CD14-positive monocyte (primary cell): ENCODE results near the gene EEF1AKMT1. TPM values are rescaled to one million over a fixed set of nuclear protein-coding genes. Genes with fewer than 3 reads are reported as not detected.

Source experiments
- DNase-seq, 3 donors: peaks; one replicate each; pipeline ENCODE4 v3.0.0-alpha.2; 2011 to 2022
- H2AFZ ChIP-seq: 2 replicates; pipeline ENCODE4 v1.6.0; 2012; ENCODE audit warnings: mild to moderate bottlenecking, low read depth, low read length, inconsistent platforms; ENCODE audit not compliant: insufficient read depth, poor library complexity, severe bottlenecking
- H3K27ac ChIP-seq, 2 donors: 1 replicate in 1 of 2; 2 replicates in 1 of 2; pipeline ENCODE4 v1.5.1; 2012 to 2013; ENCODE audit warnings: low read length in 2 of 2, control low read depth in 1 of 2, inconsistent platforms in 1 of 2, low read depth in 1 of 2, mild to moderate bottlenecking in 1 of 2
- H3K27me3 ChIP-seq, 2 donors: one replicate each; pipeline versions ENCODE4 v1.6.0 to v1.6.1; 2011 to 2013; ENCODE audit warnings: low read length in 2 of 2; ENCODE audit not compliant: control insufficient read depth in 2 of 2, insufficient read depth in 2 of 2
- H3K36me3 ChIP-seq, 2 donors: replicated peaks in 1 of 2; 1 replicate in 1 of 2; 2 replicates in 1 of 2; pipeline versions ENCODE4 v1.5.1 to v1.6.1; 2012 to 2013; ENCODE audit warnings: low read length in 2 of 2, control low read depth in 1 of 2, inconsistent platforms in 1 of 2, mild to moderate bottlenecking in 1 of 2; ENCODE audit not compliant: insufficient read depth in 2 of 2, control insufficient read depth in 1 of 2
- H3K4me1 ChIP-seq, 2 donors: 1 replicate in 1 of 2; 2 replicates in 1 of 2; pipeline versions ENCODE4 v1.5.1 to v1.6.1; 2012 to 2013; ENCODE audit warnings: low read length in 2 of 2, control low read depth in 1 of 2, inconsistent platforms in 1 of 2, mild to moderate bottlenecking in 1 of 2, moderate library complexity in 1 of 2; ENCODE audit not compliant: insufficient read depth in 2 of 2, control insufficient read depth in 1 of 2
- H3K4me2 ChIP-seq: replicated peaks from 2 replicates; pipeline ENCODE3; 2012; ENCODE audit warnings: low read length, moderate library complexity, mild to moderate bottlenecking; ENCODE audit not compliant: poor library complexity, severe bottlenecking; ENCODE audit errors: extremely low read depth
- H3K4me3 ChIP-seq, 3 experiments: fragments of 200-600 bp in 1 of 3; sonication (generic) in 1 of 3; replicated peaks in 1 of 3; 1 replicate in 2 of 3; 2 replicates in 1 of 3; pipeline ENCODE4 v1.5.1; 2011 to 2013; ENCODE audit warnings: low read length in 3 of 3, mild to moderate bottlenecking in 3 of 3, control low read depth in 2 of 3, low read depth in 2 of 3, inconsistent platforms in 1 of 3, moderate library complexity in 1 of 3
- H3K79me2 ChIP-seq: 2 replicates; pipeline ENCODE4 v1.6.0; 2012; ENCODE audit warnings: mild to moderate bottlenecking, control low read depth, inconsistent platforms, low read length, moderate library complexity; ENCODE audit not compliant: insufficient read depth
- H3K9ac ChIP-seq: 2 replicates; pipeline ENCODE4 v1.6.0; 2017; ENCODE audit warnings: low read length, mild to moderate bottlenecking; ENCODE audit not compliant: insufficient read depth, poor library complexity, severe bottlenecking
- H3K9me3 ChIP-seq, 2 donors: replicated peaks in 1 of 2; 1 replicate in 1 of 2; 2 replicates in 1 of 2; pipeline versions ENCODE4 v1.5.1 to v1.6.1; 2012 to 2013; ENCODE audit warnings: low read length in 2 of 2, control low read depth in 1 of 2; ENCODE audit not compliant: control insufficient read depth in 1 of 2, insufficient read depth in 1 of 2
- H4K20me1 ChIP-seq: 2 replicates; pipeline ENCODE4 v1.6.0; 2012; ENCODE audit warnings: mild to moderate bottlenecking, low read length, control low read depth, moderate library complexity; ENCODE audit not compliant: insufficient read depth
- H3K27ac Mint-ChIP-seq, 7 donors: one replicate each; pipeline ENCODE4 v1.8.0; 2020; ENCODE audit warnings: mild to moderate bottlenecking in 7 of 7, mixed read lengths in 7 of 7, moderate library complexity in 6 of 7, inconsistent platforms in 2 of 7
- H3K27me3 Mint-ChIP-seq, 3 donors: one replicate each; pipeline ENCODE4 v1.8.0; 2021 to 2022; ENCODE audit warnings: low read depth in 3 of 3, mild to moderate bottlenecking in 3 of 3, mixed read lengths in 3 of 3, moderate library complexity in 3 of 3, inconsistent platforms in 1 of 3
- H3K36me3 Mint-ChIP-seq, 2 donors: one replicate each; pipeline ENCODE4 v1.8.0; 2020; ENCODE audit warnings: mixed read lengths in 2 of 2, inconsistent platforms in 1 of 2, mild to moderate bottlenecking in 1 of 2
- H3K4me1 Mint-ChIP-seq: one replicate; pipeline ENCODE4 v1.8.0; 2020; ENCODE audit warnings: mild to moderate bottlenecking, mixed read lengths
- H3K4me3 Mint-ChIP-seq, 2 donors: one replicate each; pipeline ENCODE4 v1.8.0; 2020; ENCODE audit warnings: mild to moderate bottlenecking in 2 of 2, mixed read lengths in 2 of 2, moderate library complexity in 1 of 2
- H3K9me3 Mint-ChIP-seq, 7 donors: one replicate each; pipeline ENCODE4 v1.8.0; 2020 to 2022; ENCODE audit warnings: mixed read lengths in 7 of 7, mild to moderate bottlenecking in 6 of 7, moderate library complexity in 6 of 7, inconsistent platforms in 2 of 7
- WGBS: methylation state at CpG from one replicate; pipeline ENCODE4 v1.1.5; 2013; ENCODE audit warnings: missing lambda C conversion rate; ENCODE audit not compliant: insufficient coverage; 5-methylcytosine and 5-hydroxymethylcytosine counted together
- intact Hi-C, 2 donors: fragments of 100-400 bp; cut with micrococcal nuclease; formaldehyde crosslinking; loops; one replicate each; pipeline versions ENCODE4 v1.15.0 to v1.15.1; 2023
- polyA plus RNA-seq, 3 donors: library from polyadenylated mRNA; depleted of rRNA in 1 of 3; unstranded in 2 of 3; stranded (reverse) in 1 of 3; fragments of 300-500 nt in 2 of 3; fragments of >200 nt in 1 of 3; fragmentation: Illumina TruSeq in 2 of 3; gene quantifications; 1 replicate in 2 of 3; 2 replicates in 1 of 3; pipeline ENCODE4 v1.2.3, GENCODE V29; 2012 to 2021
- TF ChIP-seq, protein P1 (sequence below): fragments of 200-600 bp; IDR thresholded peaks from one replicate; pipeline ENCODE4 v1.8.0; 2022; ENCODE audit warnings: antibody characterized with exemption, mild to moderate bottlenecking

EEF1AKMT1 gene
- polyA plus RNA-seq, 3 donors = 1.7 to 4.2 (median 4.2) TPM

GRCh38 chr13:20691616-20692015 is 82.1 kb downstream of the EEF1AKMT1 start:
- peaks cover 0 to 6% (median 0%) of the 10 kb centered on the region in 3 donors for H3K27me3 Mint-ChIP-seq

DNA sequence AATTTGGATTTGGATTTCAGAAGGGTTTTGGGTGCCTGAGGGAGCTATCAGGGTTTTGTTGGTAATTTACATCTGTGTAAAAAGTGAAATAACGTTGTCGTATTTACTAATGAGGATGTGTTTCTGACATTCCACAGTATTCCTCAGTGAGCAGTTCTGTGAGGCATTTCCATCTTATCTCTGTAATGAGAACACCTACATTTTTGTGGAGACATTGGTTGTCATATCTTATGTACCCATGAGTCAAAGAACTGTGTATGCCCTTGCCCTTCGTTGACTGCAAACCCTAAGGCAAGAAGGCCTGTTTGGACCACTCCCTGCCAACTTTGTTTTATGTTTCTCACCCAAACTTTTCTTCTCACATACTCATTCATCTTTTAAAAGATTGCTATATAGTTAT is 84.5 kb downstream of the EEF1AKMT1 start:
- no peaks in the 10 kb centered on the region for H3K4me1 ChIP-seq
- H3K79me2 ChIP-seq = no peaks in the 10 kb centered on the region
- H3K9ac ChIP-seq = no peak overlapping the region
- H3K4me2 ChIP-seq = no peak overlapping the region
- whole genome bisulfite sequencing = no CpG with 5 or more reads among the region's 3 CpGs
- no peak overlapping the region for H3K27ac ChIP-seq
- H3K4me3 ChIP-seq = no peak overlapping the region
- no peak overlapping the region for H2AFZ ChIP-seq
- H3K36me3 ChIP-seq = no peaks in the 10 kb centered on the region
- no peaks in the 10 kb centered on the region for H3K27me3 ChIP-seq
- intact Hi-C loops = no loop called here
- TF ChIP-seq, protein P1, sequence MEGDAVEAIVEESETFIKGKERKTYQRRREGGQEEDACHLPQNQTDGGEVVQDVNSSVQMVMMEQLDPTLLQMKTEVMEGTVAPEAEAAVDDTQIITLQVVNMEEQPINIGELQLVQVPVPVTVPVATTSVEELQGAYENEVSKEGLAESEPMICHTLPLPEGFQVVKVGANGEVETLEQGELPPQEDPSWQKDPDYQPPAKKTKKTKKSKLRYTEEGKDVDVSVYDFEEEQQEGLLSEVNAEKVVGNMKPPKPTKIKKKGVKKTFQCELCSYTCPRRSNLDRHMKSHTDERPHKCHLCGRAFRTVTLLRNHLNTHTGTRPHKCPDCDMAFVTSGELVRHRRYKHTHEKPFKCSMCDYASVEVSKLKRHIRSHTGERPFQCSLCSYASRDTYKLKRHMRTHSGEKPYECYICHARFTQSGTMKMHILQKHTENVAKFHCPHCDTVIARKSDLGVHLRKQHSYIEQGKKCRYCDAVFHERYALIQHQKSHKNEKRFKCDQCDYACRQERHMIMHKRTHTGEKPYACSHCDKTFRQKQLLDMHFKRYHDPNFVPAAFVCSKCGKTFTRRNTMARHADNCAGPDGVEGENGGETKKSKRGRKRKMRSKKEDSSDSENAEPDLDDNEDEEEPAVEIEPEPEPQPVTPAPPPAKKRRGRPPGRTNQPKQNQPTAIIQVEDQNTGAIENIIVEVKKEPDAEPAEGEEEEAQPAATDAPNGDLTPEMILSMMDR = no peak
- H3K4me3 Mint-ChIP-seq = no peak overlapping the region
- no peaks in the 10 kb centered on the region for H3K9me3 ChIP-seq
- no peaks in the 10 kb centered on the region for H4K20me1 ChIP-seq
- DNase-seq = no peak
- H3K27ac Mint-ChIP-seq = no peak overlapping the region
- peaks cover 6% of the 10 kb centered on the region for H3K4me1 Mint-ChIP-seq
- H3K36me3 Mint-ChIP-seq = peaks cover 0 to 3% of the 10 kb centered on the region in 2 donors
- no peaks in the 10 kb centered on the region for H3K9me3 Mint-ChIP-seq
- H3K27me3 Mint-ChIP-seq = peaks cover 0 to 3% (median 0%) of the 10 kb centered on the region in 3 donors

More at GRCh38 chr13:20691616-20692015, 82.1 kb downstream of the EEF1AKMT1 start:
- peaks cover 3% of the 10 kb centered on the region for H3K4me1 Mint-ChIP-seq
- Histone ChIP-seq H3K4me1 (no peaks in the 10 kb centered on the region), H3K9me3 (no peaks in the 10 kb centered on the region), H3K9ac (no peak overlapping the region), H2AFZ (no peak overlapping the region), H3K27ac (no peak overlapping the region), H3K4me2 (no peak overlapping the region), H3K79me2 (no peaks in the 10 kb centered on the region), H3K36me3 (no peaks in the 10 kb centered on the region), H3K4me3 (no peak overlapping the region), H3K27me3 (no peaks in the 10 kb centered on the region), H4K20me1 (no peaks in the 10 kb centered on the region)
- H3K4me3 Mint-ChIP-seq = no peak overlapping the region
- peaks cover 0 to 3% of the 10 kb centered on the region in 2 donors for H3K36me3 Mint-ChIP-seq
- no CpG with 5 or more reads among the region's 4 CpGs for WGBS
- DNase-seq = no peak
- H3K9me3 Mint-ChIP-seq = no peaks in the 10 kb centered on the region
- intact Hi-C loops = loop anchor here in 1 of 2 donors (10.0 kb wide), 1 partner anchor 197 kb away; no protein-coding TSS in a partner anchor
- TF ChIP-seq, protein P1 = no peak
- no peak overlapping the region for H3K27ac Mint-ChIP-seq
